Measurements from ENCODE around the gene PROM1. TPM values are rescaled to one million over a fixed set of nuclear protein-coding genes. Genes with fewer than 3 reads are reported as not detected.

The PROM1 gene
- total and polyA plus RNA-seq, 2 of the 8 experiments (the other 6 are each of a cell fraction or from before 2014, with no cell fraction given), result 36.0 to 59.7 TPM

GRCh38 chr4:16119981-16120380 is 36.2 kb upstream of the PROM1 start:
- Histone ChIP-seq H2BK20ac (ENCODE audit: low read length) (no peak overlapping the region), H3K4me2 (ENCODE audit: insufficient read depth in 1 of 2, low read depth in 2 of 2, low read length in 2 of 2) (no peak overlapping the region), H3K4ac (replicated peaks; ENCODE audit: insufficient read length, low read depth, low read length) (no peak overlapping the region), H3K14ac (ENCODE audit: insufficient read length) (no peak overlapping the region), H3K9me3 (ENCODE audit: insufficient read depth in 2 of 2, low read depth in 1 of 2, low read length in 1 of 2) (no peaks in the 10 kb centered on the region), H3K27me3 (replicated peaks in 1 of 4; ENCODE audit: control insufficient read depth in 3 of 4, extremely low read depth in 1 of 4, insufficient read depth in 3 of 4, low read length in 3 of 4) (no peaks in the 10 kb centered on the region), H3K9ac (replicated peaks in 1 of 4; ENCODE audit: extremely low read depth in 1 of 4, low read depth in 3 of 4, low read length in 3 of 4) (no peak overlapping the region), H4K5ac (ENCODE audit: insufficient read length, low read depth, low read length) (no peak overlapping the region), H2BK120ac (replicated peaks; ENCODE audit: low read depth, low read length) (no peak overlapping the region), H3K4me3 (ENCODE audit: extremely low read depth in 1 of 4, insufficient read depth in 2 of 4, low read depth in 3 of 4, low read length in 4 of 4) (no peak overlapping the region), H3K36me3 (ENCODE audit: control insufficient read depth in 2 of 4, insufficient read depth in 4 of 4, low read length in 3 of 4) (no peaks in the 10 kb centered on the region), H3K79me1 (ENCODE audit: low read depth, low read length) (no peaks in the 10 kb centered on the region), H3K79me2 (ENCODE audit: control insufficient read depth in 1 of 2, insufficient read depth in 2 of 2, low read length in 2 of 2) (no peaks in the 10 kb centered on the region), H2AFZ (ENCODE audit: low read length) (no peak overlapping the region), H3K23me2 (ENCODE audit: low read depth, low read length) (no peaks in the 10 kb centered on the region), H3K23ac (ENCODE audit: insufficient read length) (no peak overlapping the region), H3K4me1 (replicated peaks in 1 of 4; ENCODE audit: control insufficient read depth in 3 of 4, insufficient read depth in 4 of 4, low read length in 3 of 4) (peaks cover 0 to 2% (median 0%) of the 10 kb centered on the region in 4 experiments; a peak in 2 of 7 replicates), H4K8ac (ENCODE audit: extremely low read depth, insufficient read depth, low read length) (peak overlapping the region; percentile 74; the same call in 1 of the 2 replicates), H2BK12ac (ENCODE audit: low read depth, low read length) (no peak overlapping the region), H2BK5ac (ENCODE audit: low read depth, low read length) (no peak overlapping the region), H2BK15ac (ENCODE audit: low read length) (no peak overlapping the region), H3K27ac (ENCODE audit: low read depth, low read length) (no peak overlapping the region), H3K56ac (replicated peaks; ENCODE audit: insufficient read length, low read depth, low read length) (no peak overlapping the region), H3K18ac (ENCODE audit: extremely low read depth, low read length) (no peak overlapping the region), H2AK5ac (ENCODE audit: low read depth, low read length) (no peak overlapping the region), H4K91ac (replicated peaks; ENCODE audit: insufficient read length, low read length) (no peak overlapping the region), H4K20me1 (replicated peaks in 1 of 2; ENCODE audit: control insufficient read depth in 1 of 2, insufficient read depth in 2 of 2, low read length in 2 of 2) (no peaks in the 10 kb centered on the region)
- TF ChIP-seq, protein P1, sequence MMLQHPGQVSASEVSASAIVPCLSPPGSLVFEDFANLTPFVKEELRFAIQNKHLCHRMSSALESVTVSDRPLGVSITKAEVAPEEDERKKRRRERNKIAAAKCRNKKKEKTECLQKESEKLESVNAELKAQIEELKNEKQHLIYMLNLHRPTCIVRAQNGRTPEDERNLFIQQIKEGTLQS (IDR thresholded peaks at IDR 0.05; ENCODE audit: insufficient read depth, low read depth, low read length), result no peak
- TF ChIP-seq TEAD4 (IDR thresholded peaks at IDR 0.05; ENCODE audit: low read depth, low read length), result no peak
- TF ChIP-seq SP1 (IDR thresholded peaks at IDR 0.05; ENCODE audit: low read depth, low read length), result no peak
- no peak for TF ChIP-seq TBP (IDR thresholded peaks at IDR 0.05; ENCODE audit: low read depth, low read length)
- TF ChIP-seq JUN (IDR thresholded peaks at IDR 0.05; ENCODE audit: low read depth, low read length), result no peak
- TF ChIP-seq CEBPB (IDR thresholded peaks at IDR 0.05; ENCODE audit: low read depth, low read length), result no peak
- no peak for TF ChIP-seq KDM1A (IDR thresholded peaks at IDR 0.05; ENCODE audit: borderline replicate concordance, low read length)
- POLR2A ChIA-PET (ENCODE audit: partially characterized antibody), result no interaction called here
- FAIRE-seq, result no peak
- WGBS, 2 experiments (ENCODE audit: extremely low coverage in 1 of 2, insufficient coverage in 1 of 2, insufficient read length in 1 of 2, insufficient replicate concordance in 2 of 2, low coverage in 1 of 2, low lambda C conversion rate in 2 of 2, missing lambda C conversion rate in 1 of 2), result 78% methylated on average over 4 of the region's 4 CpGs; no CpG with 5 or more reads in 1 of the 2 experiments
- DNase-seq (ENCODE audit: low read depth in 1 of 2, low spot score in 2 of 2), result no peak
- CTCF ChIA-PET (ENCODE audit: partially characterized antibody), result no interaction called here

Measured in H1 (cell line).